ENCODE data around the gene C17orf67. TPM values are rescaled to one million over a fixed set of nuclear protein-coding genes. Genes with fewer than 3 reads are reported as not detected.

Gene C17orf67
- total and polyA plus RNA-seq, 9 donors: 1.5 to 6.0 (median 3.2) TPM

GRCh38 chr17:56808503-56808902, 25.2 kb downstream of the C17orf67 start:
- Histone ChIP-seq H3K27me3 (no peaks in the 10 kb centered on the region), H3K9me3 (no peaks in the 10 kb centered on the region), H3K4me1 (ENCODE audit: insufficient read depth) (peaks cover 2% of the 10 kb centered on the region), H3K27ac (no peak overlapping the region), H3K36me3 (no peaks in the 10 kb centered on the region), H3K4me3 (no peak overlapping the region)
- DNase-seq: no peak
- TF ChIP-seq EP300 (IDR thresholded peaks at IDR 0.05) (no peak), CTCF (IDR thresholded peaks at IDR 0.05) (no peak), POLR2A (IDR thresholded peaks at IDR 0.05) (no peak)
- intact Hi-C loops (cut with DNase I): no loop called here
- 63 to 72% (median 66%) methylated on average over 3 of the region's 3 CpGs for WGBS, 3 donors

- peaks cover 2% of the 10 kb centered on the region for H3K4me1 ChIP-seq (ENCODE audit: insufficient read depth)
- no peak overlapping the region for H3K4me3 ChIP-seq
- WGBS, 3 donors: 97 to 99% (median 98%) methylated on average over 3 of the region's 3 CpGs
- no peak overlapping the region for H3K27ac ChIP-seq
- no peaks in the 10 kb centered on the region for H3K9me3 ChIP-seq
- H3K36me3 ChIP-seq: no peaks in the 10 kb centered on the region
- H3K27me3 ChIP-seq: no peaks in the 10 kb centered on the region
- TF ChIP-seq CTCF (IDR thresholded peaks at IDR 0.05) (no peak), EP300 (IDR thresholded peaks at IDR 0.05) (no peak), POLR2A (IDR thresholded peaks at IDR 0.05) (no peak)
- intact Hi-C loops (cut with DNase I): no loop called here
- no peak for DNase-seq
Measured at GRCh38 chr17:56807723-56808122, 26.0 kb downstream of the C17orf67 start.

GRCh38 chr17:56806949-56807348, 26.8 kb downstream of the C17orf67 start:
- TF ChIP-seq EP300 (IDR thresholded peaks at IDR 0.05) (no peak), CTCF (IDR thresholded peaks at IDR 0.05) (no peak), POLR2A (IDR thresholded peaks at IDR 0.05) (no peak)
- WGBS, 3 donors: 90 to 92% (median 92%) methylated on average over 4 of the region's 4 CpGs
- no peaks in the 10 kb centered on the region for H3K9me3 ChIP-seq
- no peak overlapping the region for H3K4me3 ChIP-seq
- no peak overlapping the region for H3K27ac ChIP-seq
- no peaks in the 10 kb centered on the region for H3K36me3 ChIP-seq
- H3K4me1 ChIP-seq (ENCODE audit: insufficient read depth): peaks cover 2% of the 10 kb centered on the region
- intact Hi-C loops (cut with DNase I): no loop called here
- DNase-seq: no peak
- H3K27me3 ChIP-seq: no peaks in the 10 kb centered on the region

- Histone ChIP-seq H3K27ac (no peak overlapping the region), H3K36me3 (no peaks in the 10 kb centered on the region), H3K27me3 (no peaks in the 10 kb centered on the region), H3K4me1 (ENCODE audit: insufficient read depth) (no peaks in the 10 kb centered on the region), H3K4me3 (no peak overlapping the region), H3K9me3 (no peaks in the 10 kb centered on the region)
- intact Hi-C loops (cut with DNase I): no loop called here
- TF ChIP-seq CTCF (IDR thresholded peaks at IDR 0.05) (no peak), POLR2A (IDR thresholded peaks at IDR 0.05) (no peak), EP300 (IDR thresholded peaks at IDR 0.05) (no peak)
- no peak for DNase-seq
- WGBS, 3 donors: 51 to 57% (median 55%) methylated on average over 3 of the region's 3 CpGs
Measured at GRCh38 chr17:56804454-56804853, 29.3 kb downstream of the C17orf67 start.

- 81 to 83% (median 82%) methylated on average over 1 of the region's 1 CpG for WGBS, 3 donors
- Histone ChIP-seq H3K27ac (no peak overlapping the region), H3K36me3 (no peaks in the 10 kb centered on the region), H3K4me1 (ENCODE audit: insufficient read depth) (no peaks in the 10 kb centered on the region), H3K9me3 (no peaks in the 10 kb centered on the region), H3K27me3 (no peaks in the 10 kb centered on the region), H3K4me3 (no peak overlapping the region)
- no peak for DNase-seq
- TF ChIP-seq POLR2A (IDR thresholded peaks at IDR 0.05) (no peak), CTCF (IDR thresholded peaks at IDR 0.05) (no peak), EP300 (IDR thresholded peaks at IDR 0.05) (no peak)
- intact Hi-C loops (cut with DNase I): no loop called here
Measured at GRCh38 chr17:56803071-56803470, 30.6 kb downstream of the C17orf67 start.
